ENCODE results near the gene PCID2. TPM values are rescaled to one million over a fixed set of nuclear protein-coding genes. Genes with fewer than 3 reads are reported as not detected.

Gene PCID2
- total RNA-seq, 1 experiment from 2014 or later = 83.8 TPM

DNA sequence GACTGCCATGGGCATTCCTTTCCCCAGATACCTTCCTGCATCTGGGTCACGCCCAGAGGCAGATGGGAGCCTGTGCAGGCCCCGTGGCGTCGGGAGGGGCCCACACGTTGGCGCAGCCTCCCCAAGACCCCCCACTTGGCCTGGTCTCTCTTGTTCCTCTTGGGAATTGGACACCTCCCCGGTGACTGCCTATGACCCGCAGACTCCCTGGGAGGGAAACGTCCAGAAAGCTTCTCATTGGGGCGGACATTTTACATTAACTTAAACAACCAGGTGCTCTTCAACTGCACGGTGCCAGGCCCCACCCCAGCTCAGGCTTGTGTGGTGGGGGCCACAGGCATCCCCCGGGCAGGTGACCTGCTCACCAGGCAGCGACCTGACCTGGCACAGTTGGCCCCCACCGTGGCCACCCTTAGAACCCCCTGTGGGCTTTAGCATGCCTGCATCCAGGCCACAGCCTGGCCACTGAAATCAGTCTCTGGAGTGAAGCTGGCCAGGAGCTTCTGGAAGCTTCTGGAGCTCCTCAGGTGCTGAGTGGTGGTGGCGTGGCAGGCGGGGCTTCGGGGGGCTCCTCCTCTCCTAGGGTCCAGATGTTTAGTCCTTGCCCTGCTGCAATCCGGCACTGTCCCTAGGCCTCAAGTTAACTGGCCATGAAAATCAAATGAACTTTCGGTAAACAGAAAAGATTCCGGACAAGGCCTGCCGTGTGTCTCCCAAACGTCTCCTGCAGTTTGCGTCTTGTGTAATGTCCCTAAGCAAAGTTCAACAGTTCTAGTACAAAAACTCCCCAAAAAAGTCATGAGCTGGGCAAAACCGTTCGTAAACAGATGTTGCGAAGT lies 58.5 kb downstream of the PCID2 start:
- no peak for DNase-seq (ENCODE audit: low read depth)

DNA sequence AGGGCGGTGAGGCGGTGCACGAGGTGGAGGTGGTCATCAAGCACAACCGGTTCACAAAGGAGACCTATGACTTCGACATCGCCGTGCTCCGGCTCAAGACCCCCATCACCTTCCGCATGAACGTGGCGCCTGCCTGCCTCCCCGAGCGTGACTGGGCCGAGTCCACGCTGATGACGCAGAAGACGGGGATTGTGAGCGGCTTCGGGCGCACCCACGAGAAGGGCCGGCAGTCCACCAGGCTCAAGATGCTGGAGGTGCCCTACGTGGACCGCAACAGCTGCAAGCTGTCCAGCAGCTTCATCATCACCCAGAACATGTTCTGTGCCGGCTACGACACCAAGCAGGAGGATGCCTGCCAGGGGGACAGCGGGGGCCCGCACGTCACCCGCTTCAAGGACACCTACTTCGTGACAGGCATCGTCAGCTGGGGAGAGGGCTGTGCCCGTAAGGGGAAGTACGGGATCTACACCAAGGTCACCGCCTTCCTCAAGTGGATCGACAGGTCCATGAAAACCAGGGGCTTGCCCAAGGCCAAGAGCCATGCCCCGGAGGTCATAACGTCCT lies 59.4 kb downstream of the PCID2 start:
- no peak for DNase-seq (ENCODE audit: low read depth)

DNA sequence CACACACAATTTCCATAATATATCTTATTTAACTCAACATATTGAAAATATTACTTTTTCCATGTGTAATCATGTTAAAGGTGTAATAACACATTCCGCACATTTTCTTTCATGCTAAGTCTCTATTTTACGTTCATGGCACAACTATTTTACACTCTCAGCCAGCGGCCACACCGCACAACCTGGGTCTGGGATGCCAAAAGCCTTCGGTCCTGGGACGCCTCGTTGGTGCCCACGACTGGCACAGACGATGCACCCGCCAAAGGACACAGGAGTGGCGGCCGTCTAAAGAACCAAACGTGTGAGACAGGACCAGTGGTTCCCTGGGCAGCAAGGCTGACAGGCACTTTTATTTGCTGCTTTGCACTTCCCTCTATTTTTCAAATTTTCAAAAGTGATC lies 60.1 kb downstream of the PCID2 start:
- no peak for DNase-seq (ENCODE audit: low read depth)

DNA sequence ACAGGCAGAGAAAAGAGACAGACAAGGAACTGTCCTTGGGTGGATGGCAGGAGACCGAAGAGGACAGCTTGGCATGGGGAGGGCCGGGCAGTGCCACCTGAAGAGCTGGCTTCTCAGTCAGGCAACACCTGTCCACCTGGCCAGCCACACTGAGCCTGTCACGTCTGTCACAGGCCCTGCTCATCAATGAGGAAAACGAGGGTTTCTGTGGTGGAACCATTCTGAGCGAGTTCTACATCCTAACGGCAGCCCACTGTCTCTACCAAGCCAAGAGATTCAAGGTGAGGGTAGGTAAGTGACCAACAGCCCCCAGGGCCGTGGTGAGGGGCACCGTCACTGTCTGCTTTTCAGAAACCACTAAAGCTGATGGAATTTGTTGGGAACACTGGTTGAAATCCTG lies 61.3 kb downstream of the PCID2 start:
- no peak for DNase-seq (ENCODE audit: low read depth)

DNA sequence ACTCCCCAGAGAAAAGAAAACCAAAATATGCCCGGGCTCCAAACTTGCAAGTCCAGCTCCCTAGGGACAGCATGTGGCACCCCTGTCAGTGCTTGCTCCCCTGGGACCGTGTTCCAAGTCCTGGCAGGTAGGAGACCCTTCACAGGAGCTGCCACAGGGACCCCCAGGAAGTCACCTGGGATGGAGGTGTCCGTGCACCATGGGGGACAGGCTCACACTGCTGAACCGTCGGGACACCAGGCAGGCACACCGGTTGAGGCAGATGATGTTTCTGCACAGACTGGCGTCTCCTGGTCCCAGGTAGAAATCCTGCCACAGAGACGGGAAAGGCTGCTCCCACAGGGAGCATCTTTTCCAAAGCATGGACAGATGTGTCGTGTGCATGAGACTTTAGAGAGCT lies 61.7 kb downstream of the PCID2 start:
- DNase-seq (ENCODE audit: low read depth) = no peak

DNA sequence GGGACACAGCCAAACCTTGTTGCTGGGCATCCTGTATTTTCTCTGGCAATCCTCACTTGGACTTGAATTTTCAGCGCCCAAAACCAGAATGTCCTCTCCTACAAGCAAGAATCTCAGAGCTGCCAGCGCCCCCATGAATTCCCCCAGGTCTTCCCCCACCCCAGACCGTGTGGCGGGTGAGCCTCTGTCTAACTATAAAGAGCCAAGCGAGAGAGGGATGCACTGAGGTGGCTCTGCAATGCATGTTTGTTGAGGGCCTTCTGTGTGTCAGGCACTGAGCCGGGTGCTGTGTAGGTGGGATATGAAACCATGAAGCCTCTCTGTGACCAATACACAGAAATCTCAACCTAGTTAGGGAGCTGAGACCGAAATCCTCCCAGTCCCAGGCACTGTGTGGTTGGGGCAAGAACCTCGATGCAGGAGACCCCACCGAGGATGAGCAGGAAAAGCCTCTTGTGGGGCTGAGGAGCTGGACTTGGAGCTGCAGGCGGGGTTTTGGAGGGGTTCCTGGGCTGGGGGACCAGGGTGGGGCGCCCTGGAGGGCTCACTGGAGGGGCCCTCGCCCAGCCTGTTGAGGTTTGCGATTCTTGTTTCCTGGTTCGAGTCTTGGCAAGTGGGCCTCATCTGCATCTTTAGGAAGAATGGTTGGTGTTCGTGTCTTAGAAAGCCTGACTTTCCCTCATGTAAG lies 62.4 kb downstream of the PCID2 start:
- no peak for DNase-seq (ENCODE audit: low read depth)

DNA sequence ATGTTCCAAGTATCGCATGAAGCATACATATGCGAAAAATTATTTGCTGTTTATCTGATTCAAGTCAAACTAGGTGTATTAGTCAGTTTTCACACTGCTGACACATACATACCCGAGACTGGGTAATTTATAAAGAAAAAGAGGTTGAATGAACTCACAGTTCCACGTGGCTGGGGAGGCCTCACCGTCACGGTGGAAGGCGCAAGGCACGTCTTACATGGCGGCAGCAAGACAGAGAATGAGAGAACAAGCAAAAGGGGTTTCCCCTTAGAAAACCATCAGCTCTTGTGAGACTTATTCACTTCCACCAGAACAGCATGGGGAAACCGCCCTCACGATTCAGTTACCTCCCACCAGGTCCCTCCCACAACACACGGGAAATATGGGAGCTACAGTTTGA lies 63.0 kb downstream of the PCID2 start:
- no peak for DNase-seq (ENCODE audit: low read depth)

DNA sequence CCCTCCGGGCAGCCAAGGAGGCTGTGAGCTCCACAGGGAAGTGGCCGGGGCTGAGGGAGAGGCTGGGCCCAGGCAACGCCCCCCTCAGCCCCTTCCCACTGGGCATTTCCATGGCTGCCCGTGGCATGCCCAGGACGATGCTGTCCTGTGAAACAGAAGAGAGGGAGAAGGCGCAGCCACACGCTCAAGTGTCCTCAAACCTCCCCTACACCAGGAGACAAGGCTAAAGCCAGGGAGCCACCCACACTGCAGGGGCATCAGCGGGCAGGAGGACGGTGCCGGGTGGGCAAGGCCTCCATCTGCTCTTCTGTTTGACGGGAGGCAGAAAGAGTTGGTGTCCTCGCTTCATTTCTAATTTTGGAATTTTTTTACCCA lies 64.2 kb downstream of the PCID2 start:
- no peak for DNase-seq (ENCODE audit: low read depth)

DNA sequence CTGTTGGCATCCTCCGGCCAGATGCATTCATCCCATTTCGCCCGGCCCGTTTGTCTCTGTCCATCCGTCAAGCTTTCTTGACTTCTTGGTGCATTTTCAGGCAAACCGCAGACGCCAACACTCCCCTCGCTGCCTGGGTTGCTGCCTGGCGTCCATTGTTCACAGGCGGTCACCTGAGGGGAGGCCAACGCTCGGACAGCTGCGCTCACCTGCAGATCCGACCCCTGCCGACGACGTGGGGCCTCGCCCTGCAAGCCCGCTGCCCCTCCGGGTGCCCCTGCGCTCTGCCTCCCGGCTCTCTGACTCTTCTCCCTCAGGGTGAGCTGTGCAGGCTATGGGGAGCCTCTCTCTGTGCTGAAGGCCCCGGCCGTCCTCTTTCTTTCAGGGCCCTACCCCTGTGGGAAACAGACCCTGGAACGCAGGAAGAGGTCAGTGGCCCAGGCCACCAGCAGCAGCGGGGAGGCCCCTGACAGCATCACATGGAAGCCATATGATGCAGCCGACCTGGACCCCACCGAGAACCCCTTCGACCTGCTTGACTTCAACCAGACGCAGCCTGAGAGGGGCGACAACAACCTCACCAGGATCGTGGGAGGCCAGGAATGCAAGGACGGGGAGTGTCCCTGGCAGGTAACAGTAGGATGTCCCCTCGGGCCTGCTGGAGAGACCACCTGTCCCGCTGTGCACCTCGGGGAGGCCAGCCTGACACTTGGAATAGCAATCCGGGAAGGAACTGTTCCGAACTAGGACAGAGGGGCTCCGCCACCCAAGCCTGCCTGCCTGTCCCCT lies 64.8 kb downstream of the PCID2 start:
- no peak for DNase-seq (ENCODE audit: low read depth)

DNA sequence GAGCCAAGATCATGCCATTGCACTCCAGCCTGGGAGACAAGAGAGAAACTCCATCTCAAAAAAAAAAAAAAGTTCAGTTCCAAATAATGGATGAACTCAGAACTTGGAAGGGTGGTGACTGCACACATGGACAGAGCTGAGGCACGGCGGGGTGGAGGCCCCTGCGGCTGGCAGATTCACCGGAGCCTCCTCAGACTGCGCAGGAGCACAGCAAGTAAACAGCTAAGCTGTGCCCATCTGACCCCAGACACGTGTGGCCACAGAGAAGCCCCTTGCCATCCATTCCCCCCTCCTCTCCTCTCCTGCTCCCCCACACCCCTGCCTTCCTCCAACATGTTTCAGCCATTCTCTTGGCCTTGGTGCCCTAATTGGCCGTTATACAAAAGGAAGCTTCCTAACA lies 65.6 kb downstream of the PCID2 start:
- no peak for DNase-seq (ENCODE audit: low read depth)

DNA sequence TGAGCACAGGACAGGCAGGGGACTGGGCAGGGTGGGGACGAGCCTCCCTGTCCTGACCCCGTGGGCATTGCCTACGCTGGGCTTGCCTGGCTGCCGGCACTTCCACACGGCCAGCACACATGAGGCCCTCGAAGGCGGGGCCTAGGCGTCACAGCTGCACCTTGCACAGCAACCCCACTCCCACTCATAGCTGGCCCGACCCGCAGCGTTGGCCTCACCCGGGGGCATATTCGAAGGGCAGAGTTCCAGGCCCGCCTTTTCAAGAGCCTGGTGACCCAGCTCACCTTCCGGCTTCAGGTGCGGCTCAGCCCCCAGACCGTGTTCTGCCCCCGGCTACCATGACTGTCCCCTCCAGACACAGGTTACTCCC lies 66.9 kb downstream of the PCID2 start:
- no peak for DNase-seq (ENCODE audit: low read depth)

DNA sequence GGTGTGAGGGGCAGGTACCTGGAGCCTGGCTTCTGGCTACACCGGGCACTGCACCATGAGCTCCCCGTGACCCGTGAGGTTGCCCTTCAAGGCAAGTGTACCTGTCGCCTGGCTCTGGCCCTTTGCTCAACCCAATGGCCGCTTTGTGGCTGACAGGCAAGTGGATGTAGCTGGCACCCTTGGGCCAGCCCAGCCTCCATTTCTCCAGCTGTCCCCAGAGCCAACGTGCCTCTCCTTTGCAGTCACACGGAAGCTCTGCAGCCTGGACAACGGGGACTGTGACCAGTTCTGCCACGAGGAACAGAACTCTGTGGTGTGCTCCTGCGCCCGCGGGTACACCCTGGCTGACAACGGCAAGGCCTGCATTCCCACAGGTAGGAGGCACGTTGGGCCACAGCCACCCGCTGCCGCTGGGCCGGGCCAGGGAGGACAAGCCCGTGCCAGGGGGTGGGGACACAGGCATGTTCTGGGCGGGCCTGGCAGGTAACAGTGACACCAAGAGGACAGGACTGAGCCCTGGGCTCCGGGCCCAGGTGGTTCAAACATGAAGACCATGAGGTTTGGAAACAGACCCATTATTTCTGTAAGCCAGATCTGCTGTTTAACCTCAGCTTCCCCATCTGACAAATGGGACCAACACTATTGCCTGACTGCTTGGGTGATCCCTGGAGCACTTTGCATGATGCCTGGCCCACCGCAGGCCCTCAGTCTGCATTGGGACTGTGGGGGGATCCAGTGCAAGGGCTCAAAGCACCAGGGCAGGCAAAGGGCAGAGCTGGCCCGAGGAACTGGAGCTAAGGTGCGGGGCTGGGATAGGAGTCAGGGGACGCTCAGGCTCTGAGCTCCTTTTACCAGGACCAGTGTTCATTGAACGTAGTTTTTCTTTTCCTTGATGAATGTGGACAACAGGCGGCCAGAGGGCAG lies 67.5 kb downstream of the PCID2 start:
- DNase-seq (ENCODE audit: low read depth) = no peak

DNA sequence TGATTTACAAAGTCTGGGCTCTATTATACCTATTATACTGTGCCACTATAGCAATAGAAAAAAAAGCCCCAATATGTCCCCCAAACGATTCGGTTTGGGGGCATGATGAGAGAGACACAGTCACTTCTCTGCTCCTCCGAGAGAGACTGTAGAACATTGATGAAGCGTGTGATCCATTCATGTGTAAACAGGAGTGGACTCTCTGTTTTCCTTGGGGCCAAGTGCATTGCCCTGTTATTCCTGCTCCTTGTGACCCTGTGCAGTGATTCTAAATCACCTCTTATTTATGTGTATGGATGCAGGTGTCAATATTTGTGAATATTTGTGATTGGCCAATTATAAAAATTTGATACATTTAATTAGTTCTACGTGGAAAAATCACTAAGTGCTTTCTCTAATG lies 68.9 kb downstream of the PCID2 start:
- DNase-seq (ENCODE audit: low read depth) = no peak

DNA sequence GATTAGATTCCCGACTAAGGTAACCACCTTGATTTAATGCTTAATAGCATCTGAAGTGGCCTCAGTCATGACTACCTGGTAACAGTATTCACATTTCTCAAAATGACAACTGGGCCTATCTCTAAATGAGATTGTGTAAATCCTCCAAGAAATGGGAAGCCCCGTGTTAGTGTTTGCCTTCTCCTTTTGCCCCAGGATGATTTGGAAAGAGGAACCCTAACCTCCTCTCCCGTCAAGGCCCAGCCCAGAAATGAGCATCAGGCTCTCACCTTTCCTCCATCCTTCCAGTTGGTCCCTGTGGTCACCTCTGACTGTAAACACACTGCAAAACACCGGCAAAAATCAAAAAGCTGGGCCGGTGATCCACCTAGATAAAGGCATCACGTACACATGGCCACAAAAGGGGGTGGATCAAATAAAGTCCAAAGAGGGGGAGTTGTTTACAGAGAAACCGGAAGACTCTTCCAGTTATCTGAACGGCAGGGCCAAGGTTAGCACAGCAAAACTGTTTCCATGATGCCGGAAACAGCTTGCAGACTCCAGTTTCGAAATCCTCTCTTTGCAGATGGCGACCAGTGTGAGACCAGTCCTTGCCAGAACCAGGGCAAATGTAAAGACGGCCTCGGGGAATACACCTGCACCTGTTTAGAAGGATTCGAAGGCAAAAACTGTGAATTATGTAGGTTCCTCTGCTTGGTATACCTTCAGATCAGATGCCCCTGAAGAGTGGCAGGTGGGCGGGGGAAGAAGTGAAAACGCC lies 69.5 kb downstream of the PCID2 start:
- no peak for DNase-seq (ENCODE audit: low read depth)

DNA sequence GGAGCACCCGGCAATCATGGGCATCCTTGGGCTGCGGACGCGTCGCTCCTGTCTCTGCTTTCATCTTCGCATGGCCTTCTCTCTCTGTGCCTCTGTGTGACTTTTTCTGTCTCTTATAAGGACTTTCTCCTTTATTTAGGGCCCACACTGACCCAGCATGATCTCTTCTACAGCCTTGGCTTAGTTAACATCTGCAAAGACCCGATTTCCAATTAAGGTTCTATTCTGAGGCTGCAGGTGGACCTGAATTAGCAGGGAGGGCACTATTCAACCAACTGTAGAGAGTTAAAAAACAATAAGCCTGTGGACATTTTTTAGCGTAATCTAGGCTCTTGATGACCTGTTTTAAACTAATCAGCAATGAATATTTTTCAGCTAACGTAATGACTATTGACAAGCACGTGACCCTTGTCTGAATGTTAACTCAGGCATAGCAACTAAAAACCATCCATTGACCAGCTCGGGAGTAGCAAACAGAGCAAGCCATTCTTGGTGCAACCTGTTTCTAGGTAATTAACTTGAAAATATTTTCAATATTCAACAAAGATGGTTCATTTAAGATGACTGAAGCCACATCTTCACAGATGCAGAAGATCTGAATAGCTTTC lies 70.7 kb downstream of the PCID2 start:
- no peak for DNase-seq (ENCODE audit: low read depth)

DNA sequence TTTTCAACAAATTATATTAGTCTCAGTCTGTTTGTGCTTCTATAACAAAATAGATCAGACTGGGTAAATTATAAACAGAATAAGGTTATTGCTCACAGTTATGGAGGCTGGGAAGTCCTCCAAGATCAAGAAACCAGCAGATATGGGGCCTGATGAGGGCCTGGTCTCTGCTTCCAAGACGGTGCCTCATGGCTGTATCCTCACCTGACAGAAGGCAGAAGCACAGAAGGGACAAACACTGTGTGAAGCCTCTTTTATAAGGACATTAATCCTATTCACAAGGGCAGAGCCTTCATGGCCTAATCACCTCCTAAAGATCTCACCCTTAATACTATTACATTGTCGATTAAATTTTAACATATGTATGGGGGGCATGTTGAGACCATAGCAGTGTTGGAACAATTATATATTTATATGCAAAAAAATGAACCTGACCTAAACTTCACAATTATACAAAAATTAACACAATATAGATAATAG lies 73.1 kb downstream of the PCID2 start:
- DNase-seq (ENCODE audit: low read depth) = no peak

DNA sequence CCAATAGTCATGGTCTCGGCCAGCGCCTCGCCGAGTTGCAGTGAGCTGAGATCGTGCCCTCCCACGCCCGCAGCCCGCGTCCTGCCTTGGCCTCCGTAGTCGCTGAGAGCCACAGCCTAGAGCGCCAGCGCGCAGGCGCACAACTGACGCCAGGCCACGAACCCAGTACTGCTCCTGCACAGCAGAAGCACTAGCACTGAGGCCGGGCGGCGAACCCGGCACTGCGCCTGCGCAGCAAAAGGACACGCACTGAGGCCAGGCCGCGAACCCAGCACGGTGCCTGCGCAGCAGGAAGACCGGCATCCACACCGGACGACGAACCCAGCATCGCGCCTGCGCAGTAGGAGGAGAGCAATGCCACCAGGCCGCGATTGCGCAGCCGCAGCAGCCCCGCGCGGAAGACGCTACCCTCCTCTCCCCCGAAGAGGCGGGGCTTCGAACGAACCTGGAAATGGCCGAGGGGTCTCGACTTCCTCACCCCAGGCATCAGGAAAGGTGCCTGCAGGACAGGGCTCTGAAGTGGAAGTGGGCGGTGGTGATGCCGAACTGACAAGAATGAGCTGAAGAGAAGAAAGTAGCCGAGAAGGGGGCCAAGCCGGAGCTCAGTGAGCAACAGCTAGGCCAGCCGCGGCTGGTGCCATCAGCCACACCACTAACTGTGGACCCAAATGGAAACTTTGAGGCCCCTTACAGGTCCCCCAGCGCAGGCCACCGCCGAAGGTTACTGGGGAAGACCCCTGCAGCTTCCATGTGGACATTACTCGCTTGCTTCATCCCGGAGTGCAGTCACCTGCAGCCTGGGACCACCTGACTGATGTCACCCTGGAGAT lies 78.3 kb downstream of the PCID2 start:
- no peak for DNase-seq (ENCODE audit: low read depth)

DNA sequence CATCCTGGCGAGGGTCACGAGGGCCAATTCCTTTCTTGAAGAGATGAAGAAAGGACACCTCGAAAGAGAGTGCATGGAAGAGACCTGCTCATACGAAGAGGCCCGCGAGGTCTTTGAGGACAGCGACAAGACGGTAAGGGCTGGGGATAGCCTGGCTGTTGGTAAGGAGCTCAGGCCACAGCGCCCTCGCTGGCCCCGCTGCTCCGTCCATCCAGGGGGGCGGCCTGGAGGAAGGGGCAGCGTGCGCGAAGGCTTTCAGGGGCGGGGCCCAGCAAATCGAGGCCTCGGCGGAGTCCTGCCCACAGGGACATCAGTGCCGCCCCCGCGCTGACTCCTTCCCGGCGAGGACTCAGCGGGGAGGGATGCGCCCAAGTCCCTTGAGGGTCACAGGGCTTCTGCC lies 79.0 kb downstream of the PCID2 start:
- DNase-seq (ENCODE audit: low read depth) = no peak

Measured in LHCN-M2 (cell line).